Cardiac fibroblast (primary cell): Measurements from ENCODE around the gene S100B.

ENCODE experiments used
- DNase-seq, 2 donors: peaks; one replicate each; pipeline versions ENCODE4 v3.0.0 to v3.0.0-alpha.2; 2010; ENCODE audit warnings: low read depth in 2 of 2
- H3K4me3 ChIP-seq, 2 donors: replicated peaks in 1 of 2; 1 replicate in 1 of 2; 2 replicates in 1 of 2; pipeline ENCODE4 v1.5.1; 2011; ENCODE audit warnings: low read depth in 2 of 2, low read length in 2 of 2, mild to moderate bottlenecking in 2 of 2, moderate library complexity in 1 of 2
- CTCF ChIP-seq: IDR thresholded peaks from one replicate; pipeline ENCODE4 v1.5.1; 2011; ENCODE audit warnings: low read depth, mild to moderate bottlenecking, low read length, inconsistent platforms

Gene S100B

GRCh38 chr21:46556802-46557201 lies 48.1 kb downstream of the S100B start:
- no peak for DNase-seq
- TF ChIP-seq CTCF, result no peak
- H3K4me3 ChIP-seq, result no peak overlapping the region

GRCh38 chr21:46555678-46556077 lies 49.2 kb downstream of the S100B start:
- DNase-seq, result no peak
- H3K4me3 ChIP-seq, result no peak overlapping the region
- no peak for TF ChIP-seq CTCF

DNA sequence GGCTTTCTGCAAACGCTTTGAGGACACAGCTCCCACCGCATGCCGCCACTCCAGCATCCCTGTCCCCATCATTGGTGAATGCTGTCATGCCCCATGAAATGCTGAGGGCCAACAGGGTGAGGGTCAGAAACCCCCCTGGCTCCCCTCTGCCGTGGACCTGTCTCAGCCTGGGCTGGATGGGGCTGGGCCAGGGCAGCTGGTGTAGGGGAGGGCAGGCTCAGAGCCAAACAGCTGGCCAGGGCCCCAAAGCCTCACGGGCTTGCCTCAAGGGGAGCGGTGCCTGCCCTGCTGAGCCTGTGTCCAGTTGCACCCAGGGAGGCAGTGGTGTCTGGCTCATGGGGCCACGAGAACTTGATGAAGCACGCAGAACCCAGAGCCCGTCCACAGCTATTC lies 49.7 kb downstream of the S100B start:
- no peak for DNase-seq
- H3K4me3 ChIP-seq, result no peak overlapping the region
- TF ChIP-seq CTCF, result no peak

DNA sequence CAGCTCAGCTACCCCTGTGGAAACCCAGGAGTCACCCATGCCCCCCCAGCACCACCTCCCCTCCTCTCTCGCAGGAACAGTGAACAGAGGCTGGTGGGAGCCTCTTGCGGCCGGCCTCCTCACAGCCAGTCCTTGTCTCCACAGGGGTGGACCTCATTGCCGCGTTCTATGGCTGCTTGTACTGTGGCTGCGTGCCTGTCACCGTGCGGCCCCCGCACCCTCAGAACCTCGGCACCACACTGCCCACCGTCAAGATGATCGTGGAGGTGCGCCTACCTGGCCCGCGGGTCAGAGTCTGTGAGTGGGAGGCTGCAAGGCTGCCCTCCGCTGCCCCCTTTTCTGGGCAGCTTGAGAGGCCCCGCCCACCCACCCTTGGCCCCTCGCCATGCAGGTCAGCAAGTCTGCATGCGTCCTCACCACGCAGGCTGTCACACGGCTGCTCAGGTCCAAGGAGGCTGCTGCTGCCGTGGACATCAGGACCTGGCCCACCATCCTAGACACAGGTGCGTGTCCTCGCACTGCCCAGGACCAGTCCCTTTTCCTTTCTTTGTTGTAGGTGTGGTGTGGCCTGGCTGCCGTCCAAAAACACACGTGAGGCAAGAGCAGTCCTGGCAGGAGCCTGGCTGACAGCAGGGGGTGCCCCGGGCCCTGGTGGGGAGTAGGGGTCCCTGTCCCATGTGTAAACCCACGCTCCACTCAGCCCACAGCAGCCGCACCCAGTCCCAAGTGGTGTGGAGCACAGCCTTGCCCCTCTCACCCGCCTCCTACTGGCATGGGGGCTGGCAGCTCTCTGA lies 50.3 kb downstream of the S100B start:
- no peak for DNase-seq
- no peak for TF ChIP-seq CTCF
- H3K4me3 ChIP-seq, result no peak overlapping the region

GRCh38 chr21:46553993-46554392 lies 50.9 kb downstream of the S100B start:
- H3K4me3 ChIP-seq, result no peak overlapping the region
- TF ChIP-seq CTCF, result no peak
- no peak for DNase-seq

GRCh38 chr21:46552865-46553379 lies 52.0 kb downstream of the S100B start:
- H3K4me3 ChIP-seq, result no peak overlapping the region
- TF ChIP-seq CTCF, result no peak
- no peak for DNase-seq
